SJCRH30 (cell line): ENCODE results near the gene RNF150. TPM values are rescaled to one million over a fixed set of nuclear protein-coding genes. Genes with fewer than 3 reads are reported as not detected.

Experiments used
- DNase-seq, 2 experiments: peaks; one replicate each; pipeline ENCODE4 v3.0.0-alpha.2; 2015 to 2020
- H3K27ac ChIP-seq: fragments of 250-450 bp; sonication (Bioruptor Pico); 2 replicates; pipeline ENCODE4 v1.5.1; 2020; ENCODE audit warnings: mild to moderate bottlenecking, moderate library complexity
- H3K27me3 ChIP-seq: fragments of 250-450 bp; sonication (Bioruptor Pico); 2 replicates; pipeline ENCODE4 v1.5.1; 2020; ENCODE audit warnings: mild to moderate bottlenecking, moderate library complexity
- H3K36me3 ChIP-seq: fragments of 250-450 bp; sonication (Bioruptor Pico); 2 replicates; pipeline ENCODE4 v1.5.1; 2020; ENCODE audit warnings: mild to moderate bottlenecking, moderate library complexity
- H3K4me1 ChIP-seq: fragments of 250-450 bp; sonication (Bioruptor Pico); 2 replicates; pipeline ENCODE4 v1.5.1; 2020; ENCODE audit warnings: mild to moderate bottlenecking, moderate library complexity
- H3K4me3 ChIP-seq: fragments of 250-450 bp; sonication (Bioruptor Pico); 2 replicates; pipeline ENCODE4 v1.5.1; 2020; ENCODE audit warnings: mild to moderate bottlenecking, moderate library complexity
- H3K9me3 ChIP-seq: fragments of 250-450 bp; sonication (Bioruptor Pico); replicated peaks from 2 replicates; pipeline ENCODE4 v1.5.1; 2020; ENCODE audit warnings: mild to moderate bottlenecking, moderate library complexity
- total RNA-seq: library from RNA; depleted of rRNA; stranded (reverse); fragments of >200 nt; shearing (Covaris generic); gene quantifications from 2 replicates; pipeline ENCODE4 v1.2.3, GENCODE V29; 2014

Gene RNF150
- total RNA-seq, 1 experiment from 2014 or later = 23.4 TPM

GRCh38 chr4:141011901-141012315 lies 121.4 kb downstream of the RNF150 start:
- Histone ChIP-seq H3K36me3 (no peaks in the 10 kb centered on the region), H3K4me3 (no peak overlapping the region), H3K27me3 (no peaks in the 10 kb centered on the region), H3K9me3 (no peaks in the 10 kb centered on the region), H3K27ac (no peak overlapping the region), H3K4me1 (no peaks in the 10 kb centered on the region; the same call in 1 of the 2 replicates)
- peak; percentile 4 to 36 for DNase-seq

GRCh38 chr4:141009931-141010330 lies 123.3 kb downstream of the RNF150 start:
- no peak for DNase-seq
- Histone ChIP-seq H3K36me3 (no peaks in the 10 kb centered on the region), H3K9me3 (no peaks in the 10 kb centered on the region), H3K4me3 (no peak overlapping the region), H3K27ac (no peak overlapping the region), H3K27me3 (no peaks in the 10 kb centered on the region), H3K4me1 (no peaks in the 10 kb centered on the region; the same call in 1 of the 2 replicates)

- no peaks in the 10 kb centered on the region for H3K36me3 ChIP-seq
- H3K27me3 ChIP-seq = no peaks in the 10 kb centered on the region
- H3K4me3 ChIP-seq = no peak overlapping the region
- H3K27ac ChIP-seq = no peak overlapping the region
- no peaks in the 10 kb centered on the region for H3K9me3 ChIP-seq
- no peaks in the 10 kb centered on the region; the same call in 1 of the 2 replicates for H3K4me1 ChIP-seq
- DNase-seq = no peak
Observed at GRCh38 chr4:141009129-141009528, 124.1 kb downstream of the RNF150 start.

GRCh38 chr4:141006242-141006802 lies 126.9 kb downstream of the RNF150 start:
- Histone ChIP-seq H3K27ac (no peak overlapping the region), H3K36me3 (no peaks in the 10 kb centered on the region), H3K4me1 (no peaks in the 10 kb centered on the region; the same call in 1 of the 2 replicates), H3K27me3 (no peaks in the 10 kb centered on the region), H3K9me3 (no peaks in the 10 kb centered on the region), H3K4me3 (no peak overlapping the region)
- no peak for DNase-seq

- H3K27ac ChIP-seq = no peak overlapping the region
- H3K9me3 ChIP-seq = no peaks in the 10 kb centered on the region
- H3K27me3 ChIP-seq = no peaks in the 10 kb centered on the region
- no peak overlapping the region for H3K4me3 ChIP-seq
- no peak for DNase-seq
- H3K36me3 ChIP-seq = no peaks in the 10 kb centered on the region
- no peaks in the 10 kb centered on the region for H3K4me1 ChIP-seq
Observed at GRCh38 chr4:141004823-141005222, 128.4 kb downstream of the RNF150 start.

GRCh38 chr4:141003193-141003592 lies 130.1 kb downstream of the RNF150 start:
- Histone ChIP-seq H3K4me1 (no peaks in the 10 kb centered on the region), H3K9me3 (no peaks in the 10 kb centered on the region), H3K4me3 (no peak overlapping the region), H3K27me3 (no peaks in the 10 kb centered on the region), H3K27ac (no peak overlapping the region), H3K36me3 (no peaks in the 10 kb centered on the region)
- DNase-seq = no peak

GRCh38 chr4:141002323-141002805 lies 130.9 kb downstream of the RNF150 start:
- Histone ChIP-seq H3K4me3 (no peak overlapping the region), H3K27me3 (no peaks in the 10 kb centered on the region), H3K27ac (no peak overlapping the region), H3K9me3 (no peaks in the 10 kb centered on the region), H3K4me1 (no peaks in the 10 kb centered on the region), H3K36me3 (no peaks in the 10 kb centered on the region)
- no peak for DNase-seq

GRCh38 chr4:140996766-140997165 lies 136.5 kb downstream of the RNF150 start:
- H3K9me3 ChIP-seq = no peaks in the 10 kb centered on the region
- H3K4me1 ChIP-seq = no peaks in the 10 kb centered on the region
- no peak for DNase-seq
- H3K27me3 ChIP-seq = no peaks in the 10 kb centered on the region
- H3K36me3 ChIP-seq = no peaks in the 10 kb centered on the region
- no peak overlapping the region for H3K4me3 ChIP-seq
- H3K27ac ChIP-seq = no peak overlapping the region

- no peak for DNase-seq
- no peaks in the 10 kb centered on the region for H3K4me1 ChIP-seq
- no peaks in the 10 kb centered on the region for H3K36me3 ChIP-seq
- no peaks in the 10 kb centered on the region for H3K27me3 ChIP-seq
- no peak overlapping the region for H3K4me3 ChIP-seq
- H3K9me3 ChIP-seq = no peaks in the 10 kb centered on the region
- H3K27ac ChIP-seq = no peak overlapping the region
Observed at GRCh38 chr4:140995058-140995457, 138.2 kb downstream of the RNF150 start.

- H3K27ac ChIP-seq = no peak overlapping the region
- no peak for DNase-seq
- no peaks in the 10 kb centered on the region for H3K4me1 ChIP-seq
- no peaks in the 10 kb centered on the region for H3K9me3 ChIP-seq
- no peaks in the 10 kb centered on the region for H3K36me3 ChIP-seq
- H3K27me3 ChIP-seq = no peaks in the 10 kb centered on the region
- no peak overlapping the region for H3K4me3 ChIP-seq
Observed at GRCh38 chr4:140994015-140994414, 139.3 kb downstream of the RNF150 start.

GRCh38 chr4:140993370-140993769 lies 139.9 kb downstream of the RNF150 start:
- H3K4me3 ChIP-seq = no peak overlapping the region
- H3K27me3 ChIP-seq = no peaks in the 10 kb centered on the region
- no peaks in the 10 kb centered on the region for H3K36me3 ChIP-seq
- DNase-seq = no peak
- H3K9me3 ChIP-seq = no peaks in the 10 kb centered on the region
- H3K27ac ChIP-seq = no peak overlapping the region
- no peaks in the 10 kb centered on the region for H3K4me1 ChIP-seq

- Histone ChIP-seq H3K27me3 (no peaks in the 10 kb centered on the region), H3K9me3 (no peaks in the 10 kb centered on the region), H3K4me1 (no peaks in the 10 kb centered on the region), H3K4me3 (no peak overlapping the region), H3K36me3 (no peaks in the 10 kb centered on the region), H3K27ac (no peak overlapping the region)
- DNase-seq = no peak
Observed at GRCh38 chr4:140989944-140990343, 143.3 kb downstream of the RNF150 start.

- no peaks in the 10 kb centered on the region for H3K4me1 ChIP-seq
- H3K27ac ChIP-seq = no peak overlapping the region
- DNase-seq = no peak
- no peaks in the 10 kb centered on the region for H3K27me3 ChIP-seq
- H3K9me3 ChIP-seq = no peaks in the 10 kb centered on the region
- H3K4me3 ChIP-seq = no peak overlapping the region
- H3K36me3 ChIP-seq = no peaks in the 10 kb centered on the region
Observed at GRCh38 chr4:140986045-140986444, 147.2 kb downstream of the RNF150 start.

GRCh38 chr4:140982613-140983340 lies 150.5 kb downstream of the RNF150 start:
- H3K4me1 ChIP-seq = no peaks in the 10 kb centered on the region
- no peak overlapping the region for H3K27ac ChIP-seq
- H3K27me3 ChIP-seq = no peaks in the 10 kb centered on the region
- no peaks in the 10 kb centered on the region for H3K36me3 ChIP-seq
- no peaks in the 10 kb centered on the region for H3K9me3 ChIP-seq
- no peak overlapping the region for H3K4me3 ChIP-seq
- DNase-seq = no peak

GRCh38 chr4:140980426-140981200 lies 152.7 kb downstream of the RNF150 start:
- Histone ChIP-seq H3K9me3 (no peaks in the 10 kb centered on the region), H3K36me3 (no peaks in the 10 kb centered on the region), H3K4me1 (no peaks in the 10 kb centered on the region), H3K27ac (no peak overlapping the region), H3K27me3 (no peaks in the 10 kb centered on the region), H3K4me3 (no peak overlapping the region)
- DNase-seq = no peak
